ENCODE results near the gene PARM1. TPM values are rescaled to one million over a fixed set of nuclear protein-coding genes. Genes with fewer than 3 reads are reported as not detected.

PARM1 gene
- total and polyA plus RNA-seq, 2 of the 4 experiments (the other 2 are of a cell fraction) = 0.07 to 0.18 TPM

DNA sequence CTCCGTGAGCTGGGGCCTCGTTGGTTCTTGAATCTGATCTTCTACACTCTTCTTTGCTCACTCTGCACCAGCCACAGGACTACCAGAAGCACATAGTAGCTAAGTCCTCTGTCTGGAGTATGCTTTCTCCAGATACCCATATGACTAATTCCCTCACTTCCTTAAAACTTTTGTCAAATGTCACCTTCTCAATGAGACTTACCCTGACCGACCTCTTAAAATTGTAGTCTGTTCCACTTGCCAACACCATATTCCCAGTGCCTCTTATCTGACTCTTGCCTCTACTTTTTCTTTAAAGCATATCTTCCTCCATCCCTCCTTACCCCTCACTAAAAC lies 10.0 kb downstream of the PARM1 start:
- intact Hi-C loops (cut with micrococcal nuclease) (no loop called here), in situ Hi-C loops (cut with MboI; ENCODE audit: low sequenced_read_pairs) (no loop called here), dilution Hi-C loops (cut with HindIII; ENCODE audit: low sequenced_read_pairs, unreplicated experiment) (no loop called here)
- Histone ChIP-seq H2AFZ (replicated peaks; ENCODE audit: low read length, poor library complexity) (no peak overlapping the region), H2AK9ac (replicated peaks; ENCODE audit: low read depth, low read length, poor library complexity) (no peak overlapping the region), H3K79me1 (ENCODE audit: low read depth in 1 of 2, low read length in 2 of 2) (no peaks in the 10 kb centered on the region), H3K9me3 (ENCODE audit: control insufficient read depth, insufficient read depth, low read length) (no peaks in the 10 kb centered on the region), H3K23ac (ENCODE audit: low read depth, low read length) (no peak overlapping the region), H3K27me3 (ENCODE audit: control insufficient read depth, insufficient read depth, low read length) (no peaks in the 10 kb centered on the region), H4K20me1 (ENCODE audit: insufficient read depth, low read length) (no peaks in the 10 kb centered on the region), H2AK5ac (ENCODE audit: low read depth, low read length) (no peak overlapping the region), H4K8ac (ENCODE audit: low read depth in 2 of 2, low read length in 2 of 2) (no peak overlapping the region), H2BK15ac (ENCODE audit: low read depth, low read length) (no peak overlapping the region), H3K18ac (ENCODE audit: low read depth, low read length) (no peak overlapping the region), H3K4ac (ENCODE audit: low read depth, low read length) (no peak overlapping the region), H4K5ac (ENCODE audit: low read depth, low read length) (no peak overlapping the region), H3K14ac (replicated peaks; ENCODE audit: low read depth, low read length) (no peak overlapping the region), H2BK120ac (ENCODE audit: low read depth, low read length) (no peak overlapping the region), H2BK20ac (ENCODE audit: low read depth, low read length) (no peak overlapping the region), H3K9me1 (ENCODE audit: insufficient read depth, low read length) (no peaks in the 10 kb centered on the region), H3K4me3 (ENCODE audit: insufficient read depth, low read depth, low read length) (no peak overlapping the region), H3K56ac (ENCODE audit: extremely low read depth, insufficient read depth, low read length) (no peak overlapping the region), H4K91ac (ENCODE audit: insufficient read depth, low read depth, low read length) (no peak overlapping the region), H3K4me1 (ENCODE audit: control insufficient read depth, insufficient read depth, low read length) (no peaks in the 10 kb centered on the region), H2BK5ac (ENCODE audit: low read depth, low read length, poor library complexity, severe bottlenecking) (no peak overlapping the region), H3K36me3 (ENCODE audit: control insufficient read depth, insufficient read depth, low read length) (no peaks in the 10 kb centered on the region), H3K27ac (ENCODE audit: insufficient read depth, low read length) (no peak overlapping the region), H3K9ac (ENCODE audit: low read depth, low read length) (no peak overlapping the region), H3K4me2 (ENCODE audit: low read depth, low read length) (no peak overlapping the region)
- BruUV-seq (replicated peaks) = no TSS peak
- no peak for DNase-seq
- no peak for ATAC-seq (ENCODE audit: low read depth)
- POLR2A ChIA-PET (ENCODE audit: unreplicated experiment) = interaction anchor here (0.6 kb wide), 1 partner anchor 517 kb away, joined by 5 read pairs; no protein-coding TSS in a partner anchor
- CTCF ChIA-PET = interaction anchor here (1.7 kb wide), 1 partner anchor 10 kb away, joined by 4 read pairs; the partner anchor contains the start of gene PARM1
- WGBS, 2 experiments (ENCODE audit: extremely low coverage in 2 of 2, insufficient read length in 1 of 2) = 68% methylated on average over 3 of the region's 3 CpGs; no CpG with 5 or more reads in 1 of the 2 experiments
- TF ChIP-seq MAFK (IDR thresholded peaks at IDR 0.05; ENCODE audit: low read depth, low read length) (no peak), CEBPB (IDR thresholded peaks at IDR 0.05; ENCODE audit: low read depth, low read length) (no peak), FOS (IDR thresholded peaks at IDR 0.05; ENCODE audit: low read depth, low read length) (no peak), MAZ (IDR thresholded peaks at IDR 0.05; ENCODE audit: borderline replicate concordance, low read depth, low read length) (no peak), BHLHE40 (IDR thresholded peaks at IDR 0.05; ENCODE audit: low read depth, low read length) (no peak), ELK1 (IDR thresholded peaks at IDR 0.05; ENCODE audit: borderline replicate concordance, low read depth, low read length) (no peak)
